DOHH2 (cell line): ENCODE data around the gene RNF224.
"Not testable (repeated sequence)": the region's sequence is repeated elsewhere in the genome, so short reads cannot be mapped to it uniquely, and the experiment has no call there.

ENCODE experiments used
- H3F3A ChIP-seq: fragments of 200-600 bp; sonication (generic), shearing (Covaris generic); 2 replicates; pipeline ENCODE4 v1.6.0; 2016; ENCODE audit warnings: antibody characterized with exemption, mild to moderate bottlenecking; ENCODE audit not compliant: control insufficient read depth, insufficient read depth
- H3K27ac ChIP-seq: fragments of 200-600 bp; sonication (generic); 2 replicates; pipeline ENCODE4 v1.5.1; 2014; ENCODE audit warnings: low read depth, mild to moderate bottlenecking, low read length, moderate library complexity
- H3K27me3 ChIP-seq: fragments of 200-600 bp; sonication (generic); 2 replicates; pipeline ENCODE4 v1.6.1; 2014; ENCODE audit warnings: mild to moderate bottlenecking, low read length, mixed read lengths; ENCODE audit not compliant: control insufficient read depth
- H3K36me3 ChIP-seq: fragments of 200-600 bp; sonication (generic); 2 replicates; pipeline ENCODE4 v1.6.1; 2014; ENCODE audit warnings: mild to moderate bottlenecking, low read length, moderate library complexity, mixed read lengths; ENCODE audit not compliant: control insufficient read depth
- H3K4me1 ChIP-seq: fragments of 200-600 bp; sonication (generic); 2 replicates; pipeline ENCODE4 v1.6.1; 2014; ENCODE audit warnings: mild to moderate bottlenecking, low read length, mixed read lengths; ENCODE audit not compliant: control insufficient read depth
- H3K4me2 ChIP-seq: fragments of 200-600 bp; sonication (generic); 2 replicates; pipeline ENCODE4 v1.6.0; 2014; ENCODE audit warnings: mild to moderate bottlenecking, low read length, moderate library complexity
- H3K4me3 ChIP-seq: fragments of 200-600 bp; sonication (generic); 2 replicates; pipeline ENCODE4 v1.5.1; 2014; ENCODE audit warnings: mild to moderate bottlenecking, low read length, mixed read lengths
- H3K79me2 ChIP-seq: fragments of 200-600 bp; sonication (generic); 2 replicates; pipeline ENCODE4 v1.6.1; 2014; ENCODE audit warnings: mild to moderate bottlenecking, low read length, mixed read lengths; ENCODE audit not compliant: control insufficient read depth
- H3K9me2 ChIP-seq: fragments of 200-600 bp; sonication (generic); replicated peaks from 2 replicates; pipeline ENCODE4 v1.6.1; 2014; ENCODE audit warnings: mild to moderate bottlenecking, low read length, mixed read lengths; ENCODE audit not compliant: control insufficient read depth
- H3K9me3 ChIP-seq: fragments of 200-600 bp; sonication (generic); 2 replicates; pipeline ENCODE4 v1.6.1; 2014; ENCODE audit warnings: antibody characterized with exemption, low read length, mixed read lengths; ENCODE audit not compliant: control insufficient read depth, insufficient read depth
- H4K20me1 ChIP-seq: fragments of 200-600 bp; sonication (generic); 2 replicates; pipeline ENCODE4 v1.6.0; 2014; ENCODE audit warnings: low read depth, mild to moderate bottlenecking, antibody characterized with exemption, low read length, moderate library complexity; ENCODE audit not compliant: control insufficient read depth, insufficient read depth
- EZH2phosphoT487 ChIP-seq: fragments of 200-600 bp; sonication (generic); IDR thresholded peaks from 2 replicates; pipeline ENCODE4 v1.6.1; 2017; ENCODE audit warnings: borderline replicate concordance, mild to moderate bottlenecking, antibody characterized with exemption, low read length, moderate library complexity, mixed read lengths
- TF ChIP-seq, protein P1 (sequence below): fragments of 200-600 bp; sonication (generic); IDR thresholded peaks from one replicate; pipeline ENCODE4 v1.5.1; 2014; ENCODE audit warnings: antibody characterized with exemption, mild to moderate bottlenecking, low read depth, low read length; ENCODE audit not compliant: poor library complexity, severe bottlenecking

RNF224 gene

DNA sequence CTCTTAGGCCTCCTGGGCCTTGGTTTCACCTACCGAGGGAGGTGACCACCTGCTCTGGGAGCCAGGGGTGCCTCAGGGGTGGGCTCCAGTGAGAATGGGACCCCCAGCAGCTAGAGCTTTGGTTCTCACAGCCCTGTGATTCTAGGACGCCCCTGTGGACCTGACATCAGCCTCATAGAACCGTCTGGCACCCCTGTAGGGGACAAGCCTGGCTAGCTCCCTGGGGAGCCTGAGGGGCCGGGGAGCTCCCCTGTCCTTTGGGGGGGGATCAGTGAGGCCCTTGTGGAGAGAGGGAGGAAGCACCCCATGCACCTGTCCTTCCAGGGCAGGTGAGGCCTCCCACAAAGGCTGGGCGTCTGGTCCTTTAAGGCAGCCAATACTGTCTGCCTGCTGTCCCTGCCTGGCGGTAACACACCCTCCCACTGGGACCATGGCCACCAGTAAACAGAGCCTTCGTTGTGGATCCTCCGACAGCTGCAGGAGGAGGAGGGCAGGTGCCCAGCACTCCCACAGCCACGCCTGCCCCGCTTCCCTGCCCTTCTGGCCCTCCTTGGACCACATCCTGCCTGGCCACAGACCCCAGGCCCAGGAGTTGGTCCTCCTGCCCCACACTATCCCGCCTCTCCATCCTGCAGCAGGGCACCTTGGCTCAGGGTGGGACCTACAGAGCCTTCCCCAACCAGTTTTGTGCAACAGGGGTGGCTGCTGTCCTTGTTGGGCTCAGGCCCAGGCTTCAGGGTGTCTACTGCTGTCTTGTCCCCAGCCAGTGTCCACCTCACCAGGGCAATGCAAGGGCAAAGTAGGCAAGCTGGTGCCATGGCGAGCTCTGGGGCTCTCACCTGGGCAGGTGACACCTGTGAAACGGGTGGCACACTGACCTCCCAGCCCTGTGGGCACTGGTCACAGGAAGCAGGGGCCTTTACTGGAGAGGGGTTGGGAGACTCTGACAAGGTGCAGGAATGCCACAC lies 10.7 kb downstream of the RNF224 start:
- Histone ChIP-seq H3K9me3 (no peaks in the 10 kb centered on the region), H3K4me3 (peak overlapping the region; percentile 27; the same call in 1 of the 2 replicates), H4K20me1 (peaks cover 14% of the 10 kb centered on the region), H3F3A (peaks cover 9% of the 10 kb centered on the region), H3K36me3 (peaks cover 19% of the 10 kb centered on the region), H3K27ac (no peak overlapping the region), H3K9me2 (no peaks in the 10 kb centered on the region), H3K27me3 (no peaks in the 10 kb centered on the region), H3K4me1 (peaks cover 63% of the 10 kb centered on the region), H3K79me2 (peaks cover 51% of the 10 kb centered on the region), H3K4me2 (peak overlapping the region; percentile 66)
- no peak for TF ChIP-seq EZH2phosphoT487
- TF ChIP-seq, protein P1, sequence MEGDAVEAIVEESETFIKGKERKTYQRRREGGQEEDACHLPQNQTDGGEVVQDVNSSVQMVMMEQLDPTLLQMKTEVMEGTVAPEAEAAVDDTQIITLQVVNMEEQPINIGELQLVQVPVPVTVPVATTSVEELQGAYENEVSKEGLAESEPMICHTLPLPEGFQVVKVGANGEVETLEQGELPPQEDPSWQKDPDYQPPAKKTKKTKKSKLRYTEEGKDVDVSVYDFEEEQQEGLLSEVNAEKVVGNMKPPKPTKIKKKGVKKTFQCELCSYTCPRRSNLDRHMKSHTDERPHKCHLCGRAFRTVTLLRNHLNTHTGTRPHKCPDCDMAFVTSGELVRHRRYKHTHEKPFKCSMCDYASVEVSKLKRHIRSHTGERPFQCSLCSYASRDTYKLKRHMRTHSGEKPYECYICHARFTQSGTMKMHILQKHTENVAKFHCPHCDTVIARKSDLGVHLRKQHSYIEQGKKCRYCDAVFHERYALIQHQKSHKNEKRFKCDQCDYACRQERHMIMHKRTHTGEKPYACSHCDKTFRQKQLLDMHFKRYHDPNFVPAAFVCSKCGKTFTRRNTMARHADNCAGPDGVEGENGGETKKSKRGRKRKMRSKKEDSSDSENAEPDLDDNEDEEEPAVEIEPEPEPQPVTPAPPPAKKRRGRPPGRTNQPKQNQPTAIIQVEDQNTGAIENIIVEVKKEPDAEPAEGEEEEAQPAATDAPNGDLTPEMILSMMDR: no peak

- peaks cover 52% of the 10 kb centered on the region for H3K79me2 ChIP-seq
- H3K27ac ChIP-seq: peak overlapping the region; percentile 85
- not testable (repeated sequence) for H3K9me3 ChIP-seq, H3K27me3 ChIP-seq, H3F3A ChIP-seq, H3K9me2 ChIP-seq
- peak overlapping the region; percentile 66 for H3K4me2 ChIP-seq
- peaks cover 69% of the 10 kb centered on the region for H3K4me1 ChIP-seq
- peaks cover 21% of the 10 kb centered on the region for H4K20me1 ChIP-seq
- peak overlapping the region; percentile 81 for H3K4me3 ChIP-seq
- H3K36me3 ChIP-seq: peaks cover 29% of the 10 kb centered on the region
Observed at GRCh38 chr9:137239541-137240200, 12.4 kb downstream of the RNF224 start.

- H4K20me1 ChIP-seq: peaks cover 21% of the 10 kb centered on the region
- H3K4me1 ChIP-seq: peaks cover 62% of the 10 kb centered on the region
- peaks cover 52% of the 10 kb centered on the region for H3K79me2 ChIP-seq
- no peaks in the 10 kb centered on the region for H3K9me3 ChIP-seq
- TF ChIP-seq, protein P1: no peak
- no peak for TF ChIP-seq EZH2phosphoT487
- H3K4me2 ChIP-seq: peak overlapping the region; percentile 66
- peak overlapping the region; percentile 85 for H3K27ac ChIP-seq
- peaks cover 9% of the 10 kb centered on the region for H3F3A ChIP-seq
- no peaks in the 10 kb centered on the region for H3K27me3 ChIP-seq
- H3K4me3 ChIP-seq: peak overlapping the region; percentile 81
- no peaks in the 10 kb centered on the region for H3K9me2 ChIP-seq
- H3K36me3 ChIP-seq: peaks cover 29% of the 10 kb centered on the region
Observed at GRCh38 chr9:137240318-137240840, 13.1 kb downstream of the RNF224 start.
